Pancreas (tissue), 10 donors: ENCODE data around the gene TTLL5. TPM values are rescaled to one million over a fixed set of nuclear protein-coding genes. Genes with fewer than 3 reads are reported as not detected.

Experiments used
- ATAC-seq, 4 donors: fragments of 200-7000 bp; cut with Tn5 transposase; one replicate each; pipeline versions ENCODE4 v1.8.0 to v1.9.1; 2020; ENCODE audit warnings: mild to moderate bottlenecking in 4 of 4, moderate library complexity in 4 of 4
- DNase-seq, 6 donors: peaks; one replicate each; pipeline ENCODE4 v3.0.0-alpha.2; 2020
- FAIRE-seq: peaks from 2 replicates; lab custom pipeline; 2012; peaks lifted over from hg19 to GRCh38; lab: Jason Lieb, UNC
- H3K27ac ChIP-seq, 4 donors: fragments of 200-600 bp; sonication (generic); 1 replicate in 3 of 4; 2 replicates in 1 of 4; pipeline versions ENCODE4 v1.5.0 to v1.8.0; 2020
- H3K27me3 ChIP-seq, 4 donors: fragments of 200-600 bp; one replicate each; pipeline ENCODE4 v1.8.0; 2021
- H3K36me3 ChIP-seq, 3 donors: fragments of 200-600 bp; sonication (generic) in 1 of 3; one replicate each; pipeline versions ENCODE4 v1.5.0 to v1.8.0; 2020 to 2021
- H3K4me1 ChIP-seq, 3 donors: fragments of 200-600 bp; one replicate each; pipeline ENCODE4 v1.8.0; 2021
- H3K4me3 ChIP-seq, 4 donors: fragments of 200-600 bp; sonication (generic) in 2 of 4; one replicate each; pipeline versions ENCODE4 v1.5.0 to v1.8.0; 2020 to 2021
- H3K9me3 ChIP-seq, 4 donors: fragments of 200-600 bp; one replicate each; pipeline ENCODE4 v1.8.0; 2021
- WGBS, 2 donors: extraction: QIAGEN DNeasy Blood & Tissue Kit; methylation state at CpG; one replicate each; pipeline ENCODE4 v1.1.7; 2013; 5-methylcytosine and 5-hydroxymethylcytosine counted together
- intact Hi-C, 3 donors: fragments of 100-400 bp; cut with DNase I; formaldehyde crosslinking; loops; one replicate each; pipeline versions ENCODE4 v1.11.1 to v1.14.2; 2022
- polyA plus RNA-seq, 2 donors: library from polyadenylated mRNA; stranded (reverse); fragments of 200-250 nt; gene quantifications; one replicate each; pipeline ENCODE4 v1.2.3, GENCODE V29; 2013
- total RNA-seq, 6 donors: library from RNA; stranded (reverse); fragmentation: NEBNext Ultra II Directional in 4 of 6; extraction: Animal tissue kit (Norgen Biotek cat#: 25700) in 4 of 6; gene quantifications; one replicate each; pipeline versions ENCODE4 v1.2.1 to v1.2.4, GENCODE V29; 2021 to 2023
- TF ChIP-seq, protein P1 (sequence below), 4 donors: fragments of 200-600 bp; sonication (generic) in 3 of 4; IDR thresholded peaks; one replicate each; pipeline versions ENCODE4 v1.5.0 to v1.8.0; 2021; ENCODE audit warnings: antibody characterized with exemption in 4 of 4
- donor health status: healthy with polysubstance abuse.
- donor health status: DM: no; HTN: no; CAD: no; lungs with moderate emphysema.
- donor health status: DM: no; HTN: no; CAD: no.
- donor health status: control.
- donor health status: control.
- donor health status: Bipolar disorder and iron deficiency.
- donor health status: DM: yes; HTN: yes; CAD: no.
- donor health status: DM: no; HTN: no; CAD: no.
- donor health status: DM: no; HTN: no; CAD: no.
- donor health status: DM: yes; HTN: yes; CAD: no.

The TTLL5 gene
- total and polyA plus RNA-seq, 8 donors, result 7.6 to 22.6 (median 12.0) TPM

DNA sequence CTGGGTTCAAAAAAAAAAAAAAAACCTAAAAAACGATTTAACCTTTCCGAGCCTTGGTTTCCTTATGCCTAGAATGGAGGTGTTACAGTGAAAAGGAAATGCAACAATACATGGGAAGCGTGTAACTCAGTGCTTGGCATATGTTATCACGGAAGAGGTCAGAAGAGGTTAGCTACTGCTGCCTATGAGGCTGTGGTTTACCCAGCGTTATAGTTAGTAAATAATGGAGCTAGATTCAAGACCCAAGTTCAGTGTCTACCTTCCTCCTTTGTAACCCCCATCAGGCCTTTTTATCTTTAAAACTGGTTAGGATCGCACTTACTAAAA, 325.4 kb downstream of the TTLL5 start:
- TF ChIP-seq, protein P1, sequence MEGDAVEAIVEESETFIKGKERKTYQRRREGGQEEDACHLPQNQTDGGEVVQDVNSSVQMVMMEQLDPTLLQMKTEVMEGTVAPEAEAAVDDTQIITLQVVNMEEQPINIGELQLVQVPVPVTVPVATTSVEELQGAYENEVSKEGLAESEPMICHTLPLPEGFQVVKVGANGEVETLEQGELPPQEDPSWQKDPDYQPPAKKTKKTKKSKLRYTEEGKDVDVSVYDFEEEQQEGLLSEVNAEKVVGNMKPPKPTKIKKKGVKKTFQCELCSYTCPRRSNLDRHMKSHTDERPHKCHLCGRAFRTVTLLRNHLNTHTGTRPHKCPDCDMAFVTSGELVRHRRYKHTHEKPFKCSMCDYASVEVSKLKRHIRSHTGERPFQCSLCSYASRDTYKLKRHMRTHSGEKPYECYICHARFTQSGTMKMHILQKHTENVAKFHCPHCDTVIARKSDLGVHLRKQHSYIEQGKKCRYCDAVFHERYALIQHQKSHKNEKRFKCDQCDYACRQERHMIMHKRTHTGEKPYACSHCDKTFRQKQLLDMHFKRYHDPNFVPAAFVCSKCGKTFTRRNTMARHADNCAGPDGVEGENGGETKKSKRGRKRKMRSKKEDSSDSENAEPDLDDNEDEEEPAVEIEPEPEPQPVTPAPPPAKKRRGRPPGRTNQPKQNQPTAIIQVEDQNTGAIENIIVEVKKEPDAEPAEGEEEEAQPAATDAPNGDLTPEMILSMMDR (IDR thresholded peaks at IDR 0.05), result no peak
- Histone ChIP-seq H3K4me1 (peaks cover 15 to 24% (median 22%) of the 10 kb centered on the region in 3 donors), H3K27ac (peak overlapping the region in 2 of 4 donors; percentile 57 to 75), H3K27me3 (no peaks in the 10 kb centered on the region), H3K4me3 (peak overlapping the region; percentile 82 to 95 (median 92)), H3K9me3 (no peaks in the 10 kb centered on the region), H3K36me3 (peaks cover 0 to under 1% (median 0%) of the 10 kb centered on the region in 3 donors)
- DNase-seq (no peak), ATAC-seq (no peak), FAIRE-seq (no peak)
- intact Hi-C loops, result no loop called here
- 6 to 8% methylated on average over 6 of the region's 6 CpGs for WGBS, 2 donors

- no peak overlapping the region for H3K27ac ChIP-seq
- intact Hi-C loops, result no loop called here
These were observed 326.3 kb downstream of the TTLL5 start for GRCh38 chr14:75987201-75987970.

DNA sequence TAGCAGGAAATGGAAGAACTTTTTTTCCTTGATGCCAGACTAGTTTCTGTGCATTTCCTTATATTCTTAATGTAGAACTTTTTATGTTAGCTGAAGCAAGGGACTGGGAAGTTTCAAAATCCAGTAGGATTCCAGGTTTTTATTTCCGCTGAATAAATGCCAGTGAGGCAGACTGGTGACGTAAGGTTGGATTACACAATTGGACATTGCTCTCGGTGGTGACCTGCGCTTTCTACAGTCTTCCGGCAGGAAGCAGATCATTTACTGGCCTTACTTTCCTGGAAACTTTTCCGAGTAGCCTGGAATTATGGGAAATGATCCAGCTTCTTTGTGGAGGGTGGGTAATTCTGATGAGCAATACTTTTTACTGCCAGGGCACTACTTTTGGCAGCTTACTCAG, 328.1 kb downstream of the TTLL5 start:
- peaks cover 0 to 18% (median 0%) of the 10 kb centered on the region in 3 donors for H3K36me3 ChIP-seq
- H3K27me3 ChIP-seq, result no peaks in the 10 kb centered on the region
- FAIRE-seq (no peak), DNase-seq (no peak), ATAC-seq (no peak)
- no peak overlapping the region for H3K4me3 ChIP-seq
- peak overlapping the region in 2 of 4 donors; percentile 10 to 39 for H3K27ac ChIP-seq
- WGBS, 2 donors, result 81 to 83% methylated on average over 6 of the region's 6 CpGs
- no peaks in the 10 kb centered on the region for H3K9me3 ChIP-seq
- TF ChIP-seq, protein P1 (IDR thresholded peaks at IDR 0.05), result no peak
- intact Hi-C loops, result no loop called here
- H3K4me1 ChIP-seq, result peaks cover 11 to 13% (median 12%) of the 10 kb centered on the region in 3 donors

More at GRCh38 chr14:75987201-75987970, 326.3 kb downstream of the TTLL5 start:
- Histone ChIP-seq H3K36me3 (peaks cover 0 to 10% (median 0%) of the 10 kb centered on the region in 3 donors), H3K4me3 (no peak overlapping the region), H3K4me1 (peaks cover 15 to 24% (median 22%) of the 10 kb centered on the region in 3 donors), H3K27me3 (no peaks in the 10 kb centered on the region), H3K9me3 (no peaks in the 10 kb centered on the region)
- no peak for FAIRE-seq
- no peak for ATAC-seq
- WGBS, 2 donors, result 70 to 84% methylated on average over 3 of the region's 3 CpGs
- TF ChIP-seq, protein P1 (IDR thresholded peaks at IDR 0.05), result no peak
- DNase-seq, result no peak

DNA sequence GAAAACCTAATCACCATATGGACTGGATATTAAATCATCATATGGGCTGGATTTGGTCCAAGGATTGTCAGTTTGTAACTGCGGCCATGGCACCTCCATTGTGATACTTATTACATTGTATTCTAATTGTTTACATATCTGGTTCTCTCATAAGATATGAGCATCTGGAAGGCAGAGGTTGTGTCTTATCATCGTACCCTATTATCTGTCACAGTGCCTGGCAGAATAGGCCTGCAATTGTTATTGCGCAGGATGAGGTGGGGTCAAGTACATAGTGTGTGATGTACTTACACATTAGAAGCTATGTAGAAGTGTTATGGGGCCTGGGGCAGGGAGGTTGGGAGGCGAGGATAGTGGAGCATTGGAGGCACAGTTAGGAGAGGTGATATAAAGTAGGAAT, 329.3 kb downstream of the TTLL5 start:
- no peak overlapping the region for H3K27ac ChIP-seq
- H3K27me3 ChIP-seq, result no peaks in the 10 kb centered on the region
- ATAC-seq (no peak), FAIRE-seq (no peak), DNase-seq (no peak)
- TF ChIP-seq, protein P1 (IDR thresholded peaks at IDR 0.05), result no peak
- H3K4me1 ChIP-seq, result peaks cover under 1 to 2% (median 1%) of the 10 kb centered on the region in 3 donors
- intact Hi-C loops, result no loop called here
- H3K36me3 ChIP-seq, result peaks cover 0 to 18% (median 0%) of the 10 kb centered on the region in 3 donors
- WGBS, 2 donors, result 92 to 95% methylated on average over 4 of the region's 4 CpGs
- H3K9me3 ChIP-seq, result no peaks in the 10 kb centered on the region
- H3K4me3 ChIP-seq, result no peak overlapping the region

DNA sequence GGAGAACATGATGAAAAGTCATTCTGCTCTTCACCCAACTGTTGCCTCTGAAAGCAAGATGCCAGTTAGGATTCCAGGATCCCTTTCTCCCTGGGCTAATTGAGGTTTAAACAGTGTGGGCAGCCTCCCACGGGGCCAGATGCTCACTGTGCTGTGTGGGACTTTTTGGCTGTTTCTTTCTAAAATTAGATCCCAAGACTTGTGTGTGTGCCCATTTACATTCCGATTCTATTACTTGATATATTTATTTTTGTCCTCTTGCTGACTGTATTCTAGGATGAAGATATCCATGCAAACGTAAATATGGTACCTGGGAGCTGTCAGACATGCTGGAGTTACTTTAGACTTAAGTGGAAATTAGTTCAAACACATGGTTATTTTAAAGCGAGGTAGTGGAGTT, 330.7 kb downstream of the TTLL5 start:
- WGBS, 2 donors, result 76 to 82% methylated on average over 4 of the region's 4 CpGs
- Histone ChIP-seq H3K27me3 (no peaks in the 10 kb centered on the region), H3K4me1 (no peaks in the 10 kb centered on the region), H3K9me3 (no peaks in the 10 kb centered on the region), H3K27ac (no peak overlapping the region), H3K4me3 (no peak overlapping the region), H3K36me3 (peaks cover 0 to 22% (median 0%) of the 10 kb centered on the region in 3 donors)
- intact Hi-C loops, result no loop called here
- ATAC-seq, result no peak
- TF ChIP-seq, protein P1 (IDR thresholded peaks at IDR 0.05), result no peak
- DNase-seq, result no peak
- no peak for FAIRE-seq
